Measurements from ENCODE around the gene IL4R.

Gene IL4R

GRCh38 chr16:27363246-27363632 is 49.5 kb downstream of the IL4R start:
- Mint-ChIP-seq H3K27me3 (ENCODE audit: low read depth) (no peaks in the 10 kb centered on the region), H3K4me3 (no peak overlapping the region), H3K36me3 (ENCODE audit: low read depth) (peaks cover 22% of the 10 kb centered on the region), H3K4me1 (no peaks in the 10 kb centered on the region), H3K27ac (no peak overlapping the region), H3K9me3 (no peaks in the 10 kb centered on the region)
- no peak for TF ChIP-seq CTCF (IDR thresholded peaks at IDR 0.05; ENCODE audit: unreplicated experiment in 3 of 3)

GRCh38 chr16:27363797-27364196 is 50.0 kb downstream of the IL4R start:
- Mint-ChIP-seq H3K4me3 (no peak overlapping the region), H3K27ac (no peak overlapping the region), H3K36me3 (ENCODE audit: low read depth) (peaks cover 18% of the 10 kb centered on the region), H3K4me1 (no peaks in the 10 kb centered on the region), H3K27me3 (ENCODE audit: low read depth) (peaks cover 3% of the 10 kb centered on the region), H3K9me3 (no peaks in the 10 kb centered on the region)
- no peak for TF ChIP-seq CTCF (IDR thresholded peaks at IDR 0.05; ENCODE audit: unreplicated experiment in 3 of 3)

- peaks cover 11% of the 10 kb centered on the region for H3K36me3 Mint-ChIP-seq (ENCODE audit: low read depth)
Measured at GRCh38 chr16:27364493-27365141, 50.8 kb downstream of the IL4R start.

GRCh38 chr16:27365142-27366089 is 51.6 kb downstream of the IL4R start:
- Mint-ChIP-seq H3K4me3 (no peak overlapping the region), H3K36me3 (ENCODE audit: low read depth) (peaks cover 11% of the 10 kb centered on the region), H3K27ac (no peak overlapping the region), H3K9me3 (peaks cover 6% of the 10 kb centered on the region), H3K27me3 (ENCODE audit: low read depth) (peaks cover 9% of the 10 kb centered on the region), H3K4me1 (no peaks in the 10 kb centered on the region)
- no peak for TF ChIP-seq CTCF (IDR thresholded peaks at IDR 0.05; ENCODE audit: unreplicated experiment in 3 of 3)

More at GRCh38 chr16:27364493-27365141, 50.8 kb downstream of the IL4R start:
- H3K27ac Mint-ChIP-seq, result no peak overlapping the region
- H3K27me3 Mint-ChIP-seq (ENCODE audit: low read depth), result peaks cover 6% of the 10 kb centered on the region
- no peak overlapping the region for H3K4me3 Mint-ChIP-seq
- no peak for TF ChIP-seq CTCF (IDR thresholded peaks at IDR 0.05; ENCODE audit: unreplicated experiment in 3 of 3)
- H3K4me1 Mint-ChIP-seq, result no peaks in the 10 kb centered on the region
- H3K9me3 Mint-ChIP-seq, result peaks cover 2% of the 10 kb centered on the region

GRCh38 chr16:27366687-27367460 is 53.1 kb downstream of the IL4R start:
- Mint-ChIP-seq H3K4me3 (no peak overlapping the region), H3K4me1 (no peaks in the 10 kb centered on the region), H3K36me3 (ENCODE audit: low read depth) (peaks cover 5% of the 10 kb centered on the region), H3K27me3 (ENCODE audit: low read depth) (peaks cover 12% of the 10 kb centered on the region), H3K9me3 (peaks cover 6% of the 10 kb centered on the region), H3K27ac (no peak overlapping the region)
- TF ChIP-seq CTCF (IDR thresholded peaks at IDR 0.05; ENCODE audit: unreplicated experiment in 3 of 3), result no peak

Measured in nephron (organoid).